ENCODE data around the gene ALPK1. TPM values are rescaled to one million over a fixed set of nuclear protein-coding genes. Genes with fewer than 3 reads are reported as not detected.

Gene ALPK1
- total RNA-seq, 1 experiment from 2014 or later, result 0.17 TPM

DNA sequence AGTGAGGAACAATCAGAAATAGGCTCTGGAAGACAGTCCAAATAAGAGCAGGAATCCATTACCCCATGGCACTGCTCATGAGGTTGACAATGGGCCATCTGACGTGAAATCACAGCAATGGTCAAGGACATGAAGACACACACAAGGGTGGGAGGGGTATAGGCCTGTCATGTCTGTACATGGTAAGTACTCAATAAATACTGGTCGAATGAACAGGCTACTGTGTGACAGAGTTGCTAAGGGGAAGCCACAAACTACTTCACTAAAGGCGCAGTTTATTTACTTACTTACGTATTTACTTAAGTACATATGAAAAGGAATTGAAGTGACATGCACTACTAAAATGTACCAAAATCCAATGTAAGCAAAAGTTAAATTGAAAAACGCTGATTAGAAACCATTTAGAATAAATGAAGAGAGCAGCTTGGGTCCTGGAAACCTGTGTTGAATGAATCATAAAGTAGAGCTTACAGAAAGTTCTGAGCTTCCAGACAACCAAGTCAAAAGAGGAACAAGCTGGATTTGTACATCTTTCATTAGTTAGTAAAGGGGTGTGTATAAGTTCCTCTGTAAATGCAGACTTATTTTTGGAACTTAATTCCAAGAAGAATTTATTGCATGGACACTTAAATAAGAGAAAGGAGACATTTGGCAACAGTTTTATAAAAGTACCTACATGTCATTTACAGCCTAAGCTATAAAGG, 32.7 kb downstream of the ALPK1 start:
- Histone ChIP-seq H3K23ac (ENCODE audit: insufficient read length, low read depth, low read length) (no peak overlapping the region), H4K8ac (replicated peaks; ENCODE audit: insufficient read length, low read depth, low read length) (no peak overlapping the region), H3K23me2 (ENCODE audit: insufficient read length, low read depth, low read length, poor library complexity, severe bottlenecking) (no peaks in the 10 kb centered on the region), H2AK5ac (ENCODE audit: insufficient read length, low read length) (no peak overlapping the region), H2BK20ac (ENCODE audit: low read depth, low read length, poor library complexity, severe bottlenecking) (no peak overlapping the region), H4K5ac (ENCODE audit: insufficient read length, low read depth, low read length) (no peak overlapping the region), H3T11ph (ENCODE audit: low read length) (no peak overlapping the region), H3K18ac (ENCODE audit: insufficient read length, low read depth, low read length) (no peak overlapping the region), H3K14ac (ENCODE audit: insufficient read depth, low read length) (no peak overlapping the region), H4K20me1 (ENCODE audit: control insufficient read depth, insufficient read depth, insufficient read length) (no peaks in the 10 kb centered on the region), H2BK120ac (ENCODE audit: low read depth, low read length, poor library complexity, severe bottlenecking) (no peak overlapping the region), H2BK12ac (ENCODE audit: insufficient read length, low read depth, low read length) (no peak overlapping the region), H3K4me1 (ENCODE audit: insufficient read depth, low read length) (no peaks in the 10 kb centered on the region), H3K9ac (ENCODE audit: extremely low read depth, insufficient read length, low read length) (no peak overlapping the region), H3K4ac (ENCODE audit: low read depth, low read length) (no peak overlapping the region), H2BK5ac (ENCODE audit: insufficient read length, low read length) (no peak overlapping the region), H3K9me3 (ENCODE audit: control insufficient read depth, low read depth, low read length) (no peaks in the 10 kb centered on the region), H2AFZ (ENCODE audit: low read length) (no peak overlapping the region), H2BK15ac (ENCODE audit: low read depth, low read length) (no peak overlapping the region), H4K91ac (ENCODE audit: insufficient read length, low read depth, low read length) (no peak overlapping the region), H3K27me3 (ENCODE audit: insufficient read depth, low read length) (no peaks in the 10 kb centered on the region; the same call in 1 of the 2 replicates), H3K27ac (ENCODE audit: insufficient read length, low read depth, low read length) (no peak overlapping the region), H3K79me1 (ENCODE audit: insufficient read depth, low read depth, low read length, poor library complexity, severe bottlenecking) (no peaks in the 10 kb centered on the region), H3K4me2 (ENCODE audit: insufficient read depth, insufficient read length, low read length) (no peak overlapping the region), H3K56ac (ENCODE audit: insufficient read length, low read depth, low read length) (no peak overlapping the region), H3K79me2 (ENCODE audit: insufficient read depth, low read length) (no peaks in the 10 kb centered on the region)
- H3K36me3 Mint-ChIP-seq (ENCODE audit: insufficient read depth in 1 of 3, low read depth in 3 of 3), result no peaks in the 10 kb centered on the region
- no peak overlapping the region for H3K27ac Mint-ChIP-seq
- DNase-seq, result no peak
- H3K27me3 Mint-ChIP-seq (ENCODE audit: low read depth), result peaks cover 82% of the 10 kb centered on the region
- no CpG with 5 or more reads among the region's 5 CpGs for WGBS (ENCODE audit: extremely low coverage, insufficient read length, low lambda C conversion rate)
- peaks cover 0 to 5% of the 10 kb centered on the region in 2 experiments; a peak in 2 of 4 replicates for H3K4me1 Mint-ChIP-seq
- H3K4me3 Mint-ChIP-seq, result no peak overlapping the region
- H3K9me3 Mint-ChIP-seq, result no peaks in the 10 kb centered on the region
- TF ChIP-seq, protein P1, sequence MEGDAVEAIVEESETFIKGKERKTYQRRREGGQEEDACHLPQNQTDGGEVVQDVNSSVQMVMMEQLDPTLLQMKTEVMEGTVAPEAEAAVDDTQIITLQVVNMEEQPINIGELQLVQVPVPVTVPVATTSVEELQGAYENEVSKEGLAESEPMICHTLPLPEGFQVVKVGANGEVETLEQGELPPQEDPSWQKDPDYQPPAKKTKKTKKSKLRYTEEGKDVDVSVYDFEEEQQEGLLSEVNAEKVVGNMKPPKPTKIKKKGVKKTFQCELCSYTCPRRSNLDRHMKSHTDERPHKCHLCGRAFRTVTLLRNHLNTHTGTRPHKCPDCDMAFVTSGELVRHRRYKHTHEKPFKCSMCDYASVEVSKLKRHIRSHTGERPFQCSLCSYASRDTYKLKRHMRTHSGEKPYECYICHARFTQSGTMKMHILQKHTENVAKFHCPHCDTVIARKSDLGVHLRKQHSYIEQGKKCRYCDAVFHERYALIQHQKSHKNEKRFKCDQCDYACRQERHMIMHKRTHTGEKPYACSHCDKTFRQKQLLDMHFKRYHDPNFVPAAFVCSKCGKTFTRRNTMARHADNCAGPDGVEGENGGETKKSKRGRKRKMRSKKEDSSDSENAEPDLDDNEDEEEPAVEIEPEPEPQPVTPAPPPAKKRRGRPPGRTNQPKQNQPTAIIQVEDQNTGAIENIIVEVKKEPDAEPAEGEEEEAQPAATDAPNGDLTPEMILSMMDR (conservative IDR thresholded peaks at IDR 0.05), result no peak

Measured in H9 (cell line).